ENCODE measurements around the gene DHRS12. TPM values are rescaled to one million over a fixed set of nuclear protein-coding genes. Genes with fewer than 3 reads are reported as not detected.
A peak's percentile ranks its signal among the peaks of the same experiment; 100 is the strongest.

Gene DHRS12
- total RNA-seq, 4 donors from 2014 or later = 3.5 to 25.8 (median 10.8) TPM

DNA sequence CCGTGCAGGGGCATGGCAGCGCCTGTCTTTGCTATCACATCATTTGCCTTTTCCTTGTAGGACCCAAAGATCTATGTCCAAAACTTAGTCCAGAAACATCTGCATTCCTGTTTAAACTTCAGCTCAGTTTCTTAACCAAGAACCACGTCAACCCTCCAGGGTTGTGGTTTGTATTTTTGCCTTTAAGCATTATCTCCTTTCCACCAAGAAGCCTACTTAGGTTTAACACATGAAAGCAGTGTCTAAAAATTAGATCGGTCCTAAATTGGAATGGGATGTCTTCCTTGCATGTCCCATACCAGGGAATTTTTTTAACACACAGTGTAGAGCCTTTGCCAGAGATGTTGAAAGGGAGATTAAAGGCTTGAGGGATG is 38.8 kb downstream of the DHRS12 start:
- Histone ChIP-seq H3K4me1 (peaks cover 38% of the 10 kb centered on the region), H3K27me3 (no peaks in the 10 kb centered on the region), H3K36me3 (peaks cover 48% of the 10 kb centered on the region), H3K4me3 (no peak overlapping the region), H3K27ac (peak overlapping the region; percentile 69), H3K9me3 (no peaks in the 10 kb centered on the region)
- 75% methylated on average over 4 of the region's 4 CpGs for WGBS
- no peak for TF ChIP-seq POLR2A (IDR thresholded peaks at IDR 0.05)
- no peak for DNase-seq (ENCODE audit: low spot score in 2 of 2)

DNA sequence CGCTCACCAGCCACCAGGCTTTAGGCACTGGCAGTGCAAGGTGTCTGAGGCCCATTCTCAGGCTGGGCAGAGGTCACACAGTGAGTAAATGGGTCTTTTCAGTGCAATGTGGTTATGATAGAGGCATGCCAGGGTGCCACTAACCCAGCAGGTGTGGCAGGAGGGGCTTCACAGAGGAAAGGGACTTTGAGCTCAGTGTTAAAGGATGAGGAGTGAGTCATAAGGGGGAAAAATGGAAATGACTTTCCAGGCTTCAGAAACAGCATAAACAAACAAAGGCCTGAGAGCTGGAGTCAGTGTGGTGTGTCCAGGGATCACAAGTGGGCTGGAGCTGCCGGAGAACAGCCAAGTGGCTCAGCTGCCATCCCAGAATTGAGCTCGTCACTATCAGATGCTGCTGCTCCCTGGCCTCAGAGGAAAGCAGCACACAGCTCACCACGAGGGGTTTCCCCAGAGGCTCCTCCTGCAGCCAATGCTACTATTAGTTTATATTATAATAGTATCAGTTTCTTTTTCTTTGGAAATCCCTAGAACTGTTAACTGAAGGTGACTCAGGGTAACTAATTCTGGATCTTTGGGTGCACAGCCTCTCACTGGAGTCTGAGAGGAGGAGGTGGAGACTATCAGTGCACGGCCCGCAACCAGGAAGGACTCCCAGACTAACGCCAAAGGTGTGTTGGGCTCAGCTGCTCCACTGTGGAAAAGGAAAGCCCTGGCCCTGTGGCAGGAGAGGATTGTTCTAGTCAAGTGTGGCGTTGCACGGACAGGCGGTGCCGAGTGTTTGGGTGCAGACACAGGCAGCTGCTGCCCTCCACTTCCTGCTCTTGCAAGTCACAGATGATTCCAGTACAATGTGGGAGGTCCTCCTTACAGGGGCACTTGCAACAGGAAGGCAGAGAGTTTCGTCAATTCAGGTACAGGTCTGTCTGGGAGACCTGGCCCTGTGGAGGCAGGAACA is 39.5 kb downstream of the DHRS12 start:
- TF ChIP-seq POLR2AphosphoS5 (IDR thresholded peaks at IDR 0.05) (peak in 2 of 3 donors; percentile 26 to 31), EP300 (IDR thresholded peaks at IDR 0.05) (no peak), POLR2A (IDR thresholded peaks at IDR 0.05) (no peak)
- TF ChIP-seq, protein P1, sequence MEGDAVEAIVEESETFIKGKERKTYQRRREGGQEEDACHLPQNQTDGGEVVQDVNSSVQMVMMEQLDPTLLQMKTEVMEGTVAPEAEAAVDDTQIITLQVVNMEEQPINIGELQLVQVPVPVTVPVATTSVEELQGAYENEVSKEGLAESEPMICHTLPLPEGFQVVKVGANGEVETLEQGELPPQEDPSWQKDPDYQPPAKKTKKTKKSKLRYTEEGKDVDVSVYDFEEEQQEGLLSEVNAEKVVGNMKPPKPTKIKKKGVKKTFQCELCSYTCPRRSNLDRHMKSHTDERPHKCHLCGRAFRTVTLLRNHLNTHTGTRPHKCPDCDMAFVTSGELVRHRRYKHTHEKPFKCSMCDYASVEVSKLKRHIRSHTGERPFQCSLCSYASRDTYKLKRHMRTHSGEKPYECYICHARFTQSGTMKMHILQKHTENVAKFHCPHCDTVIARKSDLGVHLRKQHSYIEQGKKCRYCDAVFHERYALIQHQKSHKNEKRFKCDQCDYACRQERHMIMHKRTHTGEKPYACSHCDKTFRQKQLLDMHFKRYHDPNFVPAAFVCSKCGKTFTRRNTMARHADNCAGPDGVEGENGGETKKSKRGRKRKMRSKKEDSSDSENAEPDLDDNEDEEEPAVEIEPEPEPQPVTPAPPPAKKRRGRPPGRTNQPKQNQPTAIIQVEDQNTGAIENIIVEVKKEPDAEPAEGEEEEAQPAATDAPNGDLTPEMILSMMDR (IDR thresholded peaks at IDR 0.05) = no peak
- no peaks in the 10 kb centered on the region for H3K9me3 ChIP-seq
- peaks cover 31% of the 10 kb centered on the region for H3K4me1 ChIP-seq
- peaks cover 55% of the 10 kb centered on the region for H3K36me3 ChIP-seq
- H3K4me3 ChIP-seq = no peak overlapping the region
- no peaks in the 10 kb centered on the region for H3K27me3 ChIP-seq
- H3K27ac ChIP-seq = peak overlapping the region; percentile 69
- WGBS = 47% methylated on average over 8 of the region's 12 CpGs
- DNase-seq (ENCODE audit: low spot score in 2 of 2) = peak in 1 of 2 donors; percentile 91

DNA sequence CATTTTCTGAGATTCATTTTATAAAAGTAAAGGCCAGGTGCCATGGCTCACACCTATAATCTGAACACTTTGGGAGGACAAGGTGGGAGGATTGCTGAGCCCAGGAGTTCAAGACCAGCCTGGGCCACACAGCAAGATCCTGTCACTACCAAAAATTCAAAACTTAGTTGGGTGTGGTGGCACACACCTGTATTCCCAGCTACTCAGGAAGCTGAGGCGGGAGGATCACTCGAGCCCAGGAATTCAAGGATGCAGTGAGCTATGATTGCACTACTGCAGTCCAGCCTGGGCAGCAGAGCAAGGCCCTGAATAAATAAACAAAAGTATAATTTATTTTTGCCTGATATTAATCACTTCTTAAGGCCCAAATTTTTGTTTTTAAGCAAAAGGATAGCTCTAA is 40.5 kb downstream of the DHRS12 start:
- no peak for DNase-seq (ENCODE audit: low spot score in 2 of 2)
- H3K4me3 ChIP-seq = no peak overlapping the region
- H3K36me3 ChIP-seq = peaks cover 65% of the 10 kb centered on the region
- no peaks in the 10 kb centered on the region for H3K9me3 ChIP-seq
- 83% methylated on average over 2 of the region's 2 CpGs for WGBS
- peak overlapping the region; percentile 69 for H3K27ac ChIP-seq
- no peaks in the 10 kb centered on the region for H3K27me3 ChIP-seq
- H3K4me1 ChIP-seq = peaks cover 21% of the 10 kb centered on the region
- TF ChIP-seq POLR2A (IDR thresholded peaks at IDR 0.05) (no peak), EP300 (IDR thresholded peaks at IDR 0.05) (no peak), POLR2AphosphoS5 (IDR thresholded peaks at IDR 0.05) (no peak)
- TF ChIP-seq, protein P1 (IDR thresholded peaks at IDR 0.05) = no peak

DNA sequence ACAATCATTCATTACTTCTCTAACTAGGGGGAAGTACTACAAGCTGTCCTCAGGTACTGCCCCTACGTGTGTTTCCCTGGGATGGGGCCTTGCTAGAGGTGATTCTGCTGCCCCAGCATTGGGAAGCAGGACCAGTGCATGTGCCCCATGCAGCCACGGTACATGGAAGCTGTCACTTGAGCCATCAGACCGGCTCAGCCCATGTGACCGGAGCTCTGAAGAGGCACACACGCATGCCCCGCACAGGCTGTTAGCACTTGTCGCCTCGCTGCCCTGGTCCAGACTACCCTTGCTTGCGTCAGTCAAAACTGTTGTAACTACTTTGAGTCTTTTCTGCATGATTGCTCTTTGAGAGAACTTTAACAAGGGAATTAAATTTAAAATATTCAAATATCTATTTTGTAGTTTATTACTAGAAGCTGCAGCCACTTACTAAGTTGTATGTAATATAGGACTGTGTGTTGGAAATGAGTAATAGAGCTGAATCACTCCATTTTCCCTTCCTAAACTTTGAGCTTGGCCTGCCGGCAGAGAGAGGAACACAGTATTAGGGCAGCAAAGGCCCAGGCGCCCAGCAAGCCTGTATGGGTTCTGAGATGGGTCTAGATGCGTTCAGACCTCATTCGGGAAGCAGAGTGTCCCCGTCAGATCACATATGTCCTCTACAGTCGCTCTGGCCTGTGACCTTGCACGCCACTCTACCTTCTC is 42.2 kb downstream of the DHRS12 start:
- Histone ChIP-seq H3K27me3 (no peaks in the 10 kb centered on the region), H3K4me1 (peaks cover 19% of the 10 kb centered on the region), H3K36me3 (peaks cover 70% of the 10 kb centered on the region), H3K27ac (no peak overlapping the region), H3K9me3 (no peaks in the 10 kb centered on the region), H3K4me3 (no peak overlapping the region)
- WGBS = 95% methylated on average over 16 of the region's 16 CpGs
- no peak for DNase-seq (ENCODE audit: low spot score in 2 of 2)
- TF ChIP-seq, protein P1 (IDR thresholded peaks at IDR 0.05) = no peak
- TF ChIP-seq POLR2A (IDR thresholded peaks at IDR 0.05) = no peak
- no peak for TF ChIP-seq POLR2AphosphoS5 (IDR thresholded peaks at IDR 0.05)
- TF ChIP-seq EP300 (IDR thresholded peaks at IDR 0.05) = no peak

DNA sequence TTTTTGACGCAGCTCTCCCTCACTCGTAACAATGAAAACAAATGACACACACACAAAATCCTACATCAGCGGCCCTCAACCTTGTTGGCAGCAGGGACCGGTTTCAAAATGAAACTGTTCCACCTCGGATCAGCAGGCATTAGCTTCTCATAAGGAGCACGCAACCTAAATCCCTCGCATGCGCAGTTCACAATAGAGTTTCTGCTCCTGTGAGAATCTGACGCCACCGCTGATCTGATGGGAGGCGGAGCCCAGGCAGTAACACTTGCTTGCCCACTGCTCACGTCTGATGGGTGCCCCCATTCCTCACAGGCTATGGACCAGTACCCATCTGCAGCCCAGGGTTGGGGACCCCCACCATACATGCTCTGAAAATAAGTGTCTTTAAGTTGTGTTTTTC is 43.4 kb downstream of the DHRS12 start:
- Histone ChIP-seq H3K4me1 (peaks cover 19% of the 10 kb centered on the region), H3K4me3 (no peak overlapping the region), H3K27ac (no peak overlapping the region), H3K36me3 (peaks cover 72% of the 10 kb centered on the region), H3K9me3 (no peaks in the 10 kb centered on the region), H3K27me3 (no peaks in the 10 kb centered on the region)
- no peak for DNase-seq (ENCODE audit: low spot score in 2 of 2)
- no peak for TF ChIP-seq EP300 (IDR thresholded peaks at IDR 0.05)
- no peak for TF ChIP-seq POLR2A (IDR thresholded peaks at IDR 0.05)
- TF ChIP-seq, protein P1 (IDR thresholded peaks at IDR 0.05) = no peak
- no peak for TF ChIP-seq POLR2AphosphoS5 (IDR thresholded peaks at IDR 0.05)
- 85% methylated on average over 12 of the region's 12 CpGs for WGBS

Data from suprapubic skin (tissue), 4 donors.